ENCODE data around the gene KCNJ5. TPM values are rescaled to one million over a fixed set of nuclear protein-coding genes. Genes with fewer than 3 reads are reported as not detected.

KCNJ5 gene
- total RNA-seq, 1 experiment from 2014 or later: 0.17 TPM

DNA sequence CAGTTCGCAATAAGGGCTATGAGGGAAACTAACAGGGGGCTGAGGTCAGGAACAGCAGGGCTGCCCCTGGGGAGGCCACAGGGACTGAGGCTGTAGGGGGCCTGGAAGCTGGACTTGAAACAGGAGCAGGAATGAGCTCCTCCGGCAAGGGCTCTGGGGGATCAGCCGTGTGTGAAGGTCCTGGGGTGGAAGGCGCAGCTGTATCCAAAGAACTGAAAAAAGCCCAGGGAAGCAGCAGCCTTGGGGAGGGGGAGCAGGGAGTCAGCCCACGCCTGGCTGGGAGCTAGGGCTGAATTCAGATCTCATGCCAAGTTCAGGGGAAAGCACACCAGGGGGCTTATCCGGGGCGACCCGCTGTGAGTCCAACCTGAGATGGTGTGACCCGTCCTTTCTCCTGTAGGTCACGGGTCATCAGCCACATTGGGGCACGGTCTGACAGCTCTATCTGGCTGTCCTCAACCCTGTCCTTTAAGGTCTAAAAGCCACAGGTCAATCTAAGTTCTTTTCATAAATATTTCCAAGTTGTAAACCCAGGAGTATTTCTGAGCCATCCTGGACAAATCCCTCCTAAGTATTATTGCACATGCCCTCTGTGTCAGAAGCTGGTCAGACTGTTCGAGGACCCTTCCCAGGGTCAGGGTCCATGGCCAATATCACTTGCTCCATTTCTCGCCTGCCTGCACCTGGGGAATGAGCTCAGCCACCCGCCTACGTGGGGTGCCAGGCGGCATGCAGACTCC, 33.5 kb downstream of the KCNJ5 start:
- H3K4me2 ChIP-seq (ENCODE audit: low read length): no peak overlapping the region
- intact Hi-C loops (cut with micrococcal nuclease): no loop called here
- no peaks in the 10 kb centered on the region for H3K4me1 ChIP-seq (ENCODE audit: control insufficient read depth in 1 of 2, insufficient read depth in 2 of 2, low read length in 2 of 2)
- H3K9me2 ChIP-seq (ENCODE audit: insufficient read depth): no peaks in the 10 kb centered on the region
- no peaks in the 10 kb centered on the region for H3K79me2 ChIP-seq (ENCODE audit: insufficient read depth, low read length)
- no peak for TF ChIP-seq POLR2AphosphoS5 (IDR thresholded peaks at IDR 0.05; ENCODE audit: low read depth, low read length)
- TF ChIP-seq, protein P1, sequence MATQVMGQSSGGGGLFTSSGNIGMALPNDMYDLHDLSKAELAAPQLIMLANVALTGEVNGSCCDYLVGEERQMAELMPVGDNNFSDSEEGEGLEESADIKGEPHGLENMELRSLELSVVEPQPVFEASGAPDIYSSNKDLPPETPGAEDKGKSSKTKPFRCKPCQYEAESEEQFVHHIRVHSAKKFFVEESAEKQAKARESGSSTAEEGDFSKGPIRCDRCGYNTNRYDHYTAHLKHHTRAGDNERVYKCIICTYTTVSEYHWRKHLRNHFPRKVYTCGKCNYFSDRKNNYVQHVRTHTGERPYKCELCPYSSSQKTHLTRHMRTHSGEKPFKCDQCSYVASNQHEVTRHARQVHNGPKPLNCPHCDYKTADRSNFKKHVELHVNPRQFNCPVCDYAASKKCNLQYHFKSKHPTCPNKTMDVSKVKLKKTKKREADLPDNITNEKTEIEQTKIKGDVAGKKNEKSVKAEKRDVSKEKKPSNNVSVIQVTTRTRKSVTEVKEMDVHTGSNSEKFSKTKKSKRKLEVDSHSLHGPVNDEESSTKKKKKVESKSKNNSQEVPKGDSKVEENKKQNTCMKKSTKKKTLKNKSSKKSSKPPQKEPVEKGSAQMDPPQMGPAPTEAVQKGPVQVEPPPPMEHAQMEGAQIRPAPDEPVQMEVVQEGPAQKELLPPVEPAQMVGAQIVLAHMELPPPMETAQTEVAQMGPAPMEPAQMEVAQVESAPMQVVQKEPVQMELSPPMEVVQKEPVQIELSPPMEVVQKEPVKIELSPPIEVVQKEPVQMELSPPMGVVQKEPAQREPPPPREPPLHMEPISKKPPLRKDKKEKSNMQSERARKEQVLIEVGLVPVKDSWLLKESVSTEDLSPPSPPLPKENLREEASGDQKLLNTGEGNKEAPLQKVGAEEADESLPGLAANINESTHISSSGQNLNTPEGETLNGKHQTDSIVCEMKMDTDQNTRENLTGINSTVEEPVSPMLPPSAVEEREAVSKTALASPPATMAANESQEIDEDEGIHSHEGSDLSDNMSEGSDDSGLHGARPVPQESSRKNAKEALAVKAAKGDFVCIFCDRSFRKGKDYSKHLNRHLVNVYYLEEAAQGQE (IDR thresholded peaks at IDR 0.05; ENCODE audit: low read depth): no peak
- TF ChIP-seq, protein P2, sequence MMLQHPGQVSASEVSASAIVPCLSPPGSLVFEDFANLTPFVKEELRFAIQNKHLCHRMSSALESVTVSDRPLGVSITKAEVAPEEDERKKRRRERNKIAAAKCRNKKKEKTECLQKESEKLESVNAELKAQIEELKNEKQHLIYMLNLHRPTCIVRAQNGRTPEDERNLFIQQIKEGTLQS (IDR thresholded peaks at IDR 0.05): no peak
- TF ChIP-seq ZNF274 (IDR thresholded peaks at IDR 0.05; ENCODE audit: low read depth, low read length): no peak
- TF ChIP-seq ELF1 (IDR thresholded peaks at IDR 0.05; ENCODE audit: borderline replicate concordance, low read depth): no peak
- TF ChIP-seq YY1 (IDR thresholded peaks at IDR 0.05; ENCODE audit: extremely low read depth, insufficient replicate concordance, low read depth, low read length): no peak
- TF ChIP-seq EZH2phosphoT487 (IDR thresholded peaks at IDR 0.05; ENCODE audit: borderline replicate concordance): no peak
- TF ChIP-seq ZFX (IDR thresholded peaks at IDR 0.05): no peak
- no peak for TF ChIP-seq CBX3 (IDR thresholded peaks at IDR 0.05; ENCODE audit: low read depth)
- no peak for TF ChIP-seq FOSL1 (IDR thresholded peaks at IDR 0.05; ENCODE audit: low read depth)
- TF ChIP-seq TCF7L2 (IDR thresholded peaks at IDR 0.05; ENCODE audit: borderline replicate concordance, extremely low read depth, insufficient read depth, insufficient read length): no peak
- TF ChIP-seq, protein P3, sequence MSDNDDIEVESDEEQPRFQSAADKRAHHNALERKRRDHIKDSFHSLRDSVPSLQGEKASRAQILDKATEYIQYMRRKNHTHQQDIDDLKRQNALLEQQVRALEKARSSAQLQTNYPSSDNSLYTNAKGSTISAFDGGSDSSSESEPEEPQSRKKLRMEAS (IDR thresholded peaks at IDR 0.05): no peak
- no peaks in the 10 kb centered on the region for H3K9me3 ChIP-seq (ENCODE audit: control insufficient read depth in 1 of 2, insufficient read depth in 1 of 2, low read depth in 1 of 2, low read length in 2 of 2)
- H2AFZ ChIP-seq (ENCODE audit: low read depth, low read length, poor library complexity, severe bottlenecking): no peak overlapping the region
- ChIA-PET RAD21 (ENCODE audit: low non-redundant PET in 1 of 2, low total read pairs in 2 of 2, uncharacterized antibody in 2 of 2, unreplicated experiment in 2 of 2) (no interaction called here), CTCF (no interaction called here), POLR2A (no interaction called here)
- H3K9ac ChIP-seq (ENCODE audit: low read length): no peak overlapping the region
- ATAC-seq (no peak), DNase-seq (ENCODE audit: low read depth, low spot score) (no peak)
- H4K20me1 ChIP-seq (ENCODE audit: insufficient read depth): no peaks in the 10 kb centered on the region
- H3K4me3 ChIP-seq (replicated peaks in 1 of 2; ENCODE audit: low read depth in 1 of 2, low read length in 2 of 2): no peak overlapping the region
- BruUV-seq (replicated peaks): no TSS peak
- no peak overlapping the region for H3K27ac ChIP-seq (ENCODE audit: low read depth, low read length)
- H3K36me3 ChIP-seq (ENCODE audit: control insufficient read depth in 1 of 2, insufficient read depth in 2 of 2, low read length in 2 of 2): no peaks in the 10 kb centered on the region
- no peaks in the 10 kb centered on the region for H3K27me3 ChIP-seq (ENCODE audit: insufficient read depth, low read length)
